ENCODE measurements around the gene NINJ2.
A peak's percentile ranks its signal among the peaks of the same experiment; 100 is the strongest.
"Not testable (repeated sequence)": the region's sequence is repeated elsewhere in the genome, so short reads cannot be mapped to it uniquely, and the experiment has no call there.

Gene NINJ2

DNA sequence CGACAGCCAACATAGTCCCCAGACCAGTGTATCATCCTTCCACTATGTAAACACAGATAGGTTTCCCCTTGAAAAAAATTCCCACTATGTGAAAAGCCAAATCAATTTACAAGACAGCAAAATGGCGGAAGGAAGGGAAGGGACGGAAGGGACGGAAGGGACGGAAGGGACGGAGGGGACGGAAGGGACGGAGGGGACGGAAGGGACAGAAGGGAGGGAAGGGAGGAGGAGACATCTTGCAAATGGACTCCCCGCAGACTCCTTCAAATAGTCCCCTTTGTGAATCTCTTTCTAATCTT, 75.3 kb downstream of the NINJ2 start:
- no peak for DNase-seq (ENCODE audit: low read depth in 1 of 2, low spot score in 1 of 2)

DNA sequence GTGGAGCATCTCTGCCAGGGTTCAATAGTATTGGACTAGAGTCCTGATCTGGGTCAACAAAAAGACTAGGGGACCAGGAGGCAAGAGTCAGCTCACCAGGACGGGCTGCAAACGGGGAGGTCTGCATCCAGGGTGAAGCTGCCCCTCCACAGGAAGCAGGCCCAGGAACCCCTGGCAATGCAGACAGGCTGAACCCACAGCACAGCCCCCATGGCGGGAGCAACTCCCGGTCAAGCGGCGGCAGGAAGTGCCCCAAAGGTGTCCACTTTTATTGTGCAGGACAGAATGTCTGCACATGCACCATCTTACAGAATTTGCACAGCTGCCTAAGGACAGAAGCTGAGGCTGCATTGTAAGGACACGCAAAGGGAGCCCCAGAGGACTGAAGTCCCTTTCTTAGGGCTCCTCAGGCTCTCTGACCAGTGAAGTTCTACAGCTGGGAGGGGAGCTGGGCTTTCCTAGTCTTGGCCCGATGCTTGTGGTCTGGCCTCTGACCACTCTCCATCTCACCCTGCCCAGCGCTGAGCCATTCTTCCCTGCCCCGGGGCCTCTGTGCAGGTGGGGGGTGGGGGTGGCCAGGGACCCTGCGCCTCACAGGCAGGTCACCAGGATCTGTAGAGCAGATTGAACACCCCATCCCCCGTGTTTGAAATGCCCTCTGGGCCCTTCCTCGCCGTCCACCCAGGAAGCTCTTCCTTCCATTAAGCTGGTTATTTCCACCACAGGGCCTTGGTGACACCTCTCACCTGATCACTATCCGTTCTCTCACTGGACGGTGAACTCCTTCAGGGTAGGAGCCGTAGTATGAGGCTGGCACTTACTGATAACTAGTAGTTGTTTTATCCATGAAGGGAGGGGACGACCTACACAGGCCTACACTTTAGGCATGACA, 75.9 kb downstream of the NINJ2 start:
- DNase-seq (ENCODE audit: low read depth in 1 of 2, low spot score in 1 of 2), result no peak

DNA sequence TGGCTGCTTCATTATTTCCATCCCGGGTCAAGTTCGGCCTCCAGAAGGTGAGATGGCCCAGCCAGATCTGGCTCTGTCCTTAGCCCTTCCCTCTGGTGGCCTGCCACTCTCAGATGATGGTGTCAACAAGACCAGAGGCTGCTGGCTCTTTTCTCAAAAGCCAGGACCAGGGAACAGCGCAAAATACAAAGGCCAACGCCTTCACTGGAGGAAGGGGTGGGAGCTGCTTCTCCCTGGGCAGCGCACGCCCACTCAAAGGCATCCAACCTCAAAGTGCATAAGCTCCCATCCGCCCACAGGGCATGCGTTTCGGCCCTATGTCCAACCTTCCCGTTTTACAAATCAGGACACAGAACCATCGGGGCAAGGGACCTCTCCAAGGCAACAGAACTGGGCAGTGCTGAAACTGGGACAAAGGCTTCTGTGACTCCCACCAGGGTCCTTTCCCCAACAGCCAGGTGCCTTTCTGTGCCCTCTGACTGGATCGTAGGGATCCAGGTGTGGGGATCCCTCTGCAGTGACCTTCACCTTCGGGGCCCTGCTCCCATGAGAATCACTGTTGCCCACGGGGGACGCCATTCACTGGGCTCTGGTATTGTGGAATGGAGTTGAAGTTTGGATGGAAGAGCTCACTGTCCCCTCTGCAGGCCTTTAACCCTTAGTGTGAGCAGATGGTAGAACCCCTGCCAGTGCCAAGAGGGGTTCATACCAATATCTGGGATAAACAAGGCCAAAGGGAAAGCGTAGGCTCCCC, 76.8 kb downstream of the NINJ2 start:
- no peak for DNase-seq (ENCODE audit: low read depth in 1 of 2, low spot score in 1 of 2)

DNA sequence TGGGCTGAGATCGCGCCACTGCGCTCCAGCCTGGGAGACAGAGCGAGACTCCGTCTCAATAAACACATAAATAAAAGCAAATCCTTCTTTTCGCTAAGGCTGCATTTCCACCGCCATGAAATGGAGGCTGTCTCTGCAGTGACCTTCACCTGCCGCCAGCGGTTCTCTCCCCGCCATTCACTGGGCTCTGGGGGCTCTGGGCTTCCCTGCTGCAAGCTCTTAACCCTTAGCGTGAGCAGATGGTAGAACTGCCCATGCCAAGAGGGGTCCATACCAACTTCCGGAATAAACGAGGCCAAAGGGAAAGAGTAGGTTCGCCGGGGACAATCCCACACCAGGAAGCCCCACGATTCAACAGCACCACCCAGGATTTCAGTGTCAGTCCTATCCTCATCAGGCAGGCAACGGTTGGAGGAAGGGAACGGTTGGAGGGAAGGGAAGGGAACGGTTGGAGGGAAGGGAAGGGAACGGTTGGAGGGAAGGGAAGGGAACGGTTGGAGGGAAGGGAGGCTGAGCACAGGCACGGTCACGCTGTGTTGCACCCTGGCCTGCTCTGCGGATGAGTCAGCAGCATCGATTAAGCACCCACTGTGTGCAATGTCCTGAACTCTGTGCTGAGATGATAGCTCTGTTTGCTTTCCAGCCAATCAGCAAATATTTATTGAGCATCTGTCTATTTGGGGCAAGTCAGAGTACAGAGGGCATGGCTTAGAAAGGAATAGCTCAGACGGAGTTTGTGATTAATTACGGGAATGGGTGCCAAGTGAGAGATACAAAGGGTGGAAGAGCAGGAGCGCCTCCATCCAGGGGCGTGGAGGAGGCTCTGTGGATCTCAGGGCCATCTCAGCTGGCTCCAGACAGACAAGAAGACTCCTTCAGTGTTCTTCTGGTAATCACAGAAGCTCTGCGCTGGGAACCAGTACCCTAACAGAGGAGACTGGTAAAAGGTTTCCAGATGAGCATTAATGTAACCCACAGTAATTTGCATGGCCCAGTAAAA, 77.9 kb downstream of the NINJ2 start:
- DNase-seq (ENCODE audit: low read depth in 1 of 2, low spot score in 1 of 2), result no peak

DNA sequence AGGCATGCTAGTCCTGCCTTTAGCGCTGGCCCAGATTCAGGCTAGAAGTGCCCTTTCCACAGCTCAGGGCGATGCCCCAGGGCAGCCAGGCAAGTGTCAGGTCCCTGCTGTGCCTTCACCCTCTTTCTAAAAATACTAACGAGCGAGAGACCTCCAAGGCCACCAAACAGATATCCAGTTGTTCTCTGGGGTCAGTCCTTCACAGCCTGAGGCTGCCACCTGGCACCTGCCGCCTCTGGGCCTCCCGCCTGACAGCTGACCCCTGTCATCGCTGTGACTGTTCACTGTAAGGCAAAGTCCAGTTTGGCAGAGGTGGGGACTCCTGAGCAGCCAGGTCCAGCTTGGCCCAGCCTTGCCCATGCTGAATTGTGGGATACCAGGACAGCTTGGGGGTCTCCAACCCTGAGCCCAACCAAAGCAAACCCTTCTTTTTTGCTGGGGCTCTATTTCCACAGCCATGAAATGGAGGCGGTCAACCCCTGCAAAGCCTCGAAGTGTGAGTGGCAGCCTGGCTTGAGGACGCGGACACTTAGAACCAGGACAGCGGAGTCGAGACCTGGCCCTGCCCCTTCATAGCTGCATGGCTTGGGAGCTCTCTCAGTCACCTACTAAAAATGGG, 79.9 kb downstream of the NINJ2 start:
- no peak for DNase-seq (ENCODE audit: low read depth in 1 of 2, low spot score in 1 of 2)

DNA sequence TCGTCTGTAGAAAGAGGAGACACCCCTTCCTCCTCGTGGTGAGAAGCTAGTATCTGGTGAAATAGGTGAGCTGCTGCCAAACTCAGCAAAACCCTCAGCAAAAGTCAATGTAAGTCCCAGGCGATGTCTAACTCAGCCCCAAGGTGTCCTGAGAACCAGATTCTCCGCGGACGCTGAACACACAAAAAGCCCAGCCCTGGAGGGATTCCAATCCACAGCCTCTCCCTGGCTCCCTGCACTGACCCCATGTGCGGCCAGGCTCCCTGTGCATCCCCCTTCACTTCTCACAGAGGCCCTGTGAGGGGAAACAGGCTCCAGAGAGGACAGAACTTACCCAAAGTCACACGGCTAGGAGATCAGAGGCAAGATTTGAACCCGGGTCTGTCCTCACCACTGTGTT, 81.5 kb downstream of the NINJ2 start:
- no peak for DNase-seq (ENCODE audit: low read depth in 1 of 2, low spot score in 1 of 2)

DNA sequence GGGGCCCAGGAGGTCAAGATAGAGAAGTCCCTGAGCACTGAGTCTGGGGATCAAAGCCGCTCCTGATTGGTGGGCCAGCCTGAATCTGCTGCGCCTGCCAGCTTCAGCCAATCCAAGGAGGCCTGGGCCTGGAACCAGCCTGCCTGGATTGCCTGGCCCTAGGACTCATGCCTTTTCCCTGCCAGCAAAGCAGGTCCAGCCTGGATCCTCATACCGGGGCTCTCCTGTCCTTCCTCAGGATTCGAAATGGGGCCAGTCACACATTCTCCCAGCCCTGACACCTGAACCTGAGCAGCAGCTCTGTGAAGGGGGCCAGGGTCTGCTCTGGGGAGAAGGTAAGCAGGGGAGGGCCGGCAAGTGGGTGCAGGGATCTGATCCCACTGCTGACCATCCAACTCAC, 81.9 kb downstream of the NINJ2 start:
- DNase-seq (ENCODE audit: low read depth in 1 of 2, low spot score in 1 of 2), result no peak

DNA sequence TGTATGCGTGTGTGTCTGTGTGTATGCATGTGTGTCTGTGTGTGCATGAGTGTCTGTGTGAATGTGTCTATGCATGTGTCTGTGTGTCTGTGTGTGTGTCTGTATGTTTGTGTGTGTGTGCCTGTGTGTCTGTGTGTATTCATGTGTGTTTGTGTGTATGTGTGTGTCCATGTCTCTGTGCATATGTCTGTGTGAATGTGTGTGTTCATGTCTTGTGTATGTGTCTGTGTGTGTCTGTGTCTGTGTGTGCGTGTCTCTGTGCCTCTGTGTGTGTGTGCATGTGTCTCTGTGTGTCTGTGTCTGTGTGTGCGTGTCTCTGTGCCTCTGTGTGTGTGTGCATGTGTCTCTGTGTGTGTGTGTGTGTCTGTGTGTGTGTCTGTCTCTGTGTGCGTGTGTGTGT, 82.4 kb downstream of the NINJ2 start:
- DNase-seq (ENCODE audit: low read depth in 1 of 2, low spot score in 1 of 2), result no peak

DNA sequence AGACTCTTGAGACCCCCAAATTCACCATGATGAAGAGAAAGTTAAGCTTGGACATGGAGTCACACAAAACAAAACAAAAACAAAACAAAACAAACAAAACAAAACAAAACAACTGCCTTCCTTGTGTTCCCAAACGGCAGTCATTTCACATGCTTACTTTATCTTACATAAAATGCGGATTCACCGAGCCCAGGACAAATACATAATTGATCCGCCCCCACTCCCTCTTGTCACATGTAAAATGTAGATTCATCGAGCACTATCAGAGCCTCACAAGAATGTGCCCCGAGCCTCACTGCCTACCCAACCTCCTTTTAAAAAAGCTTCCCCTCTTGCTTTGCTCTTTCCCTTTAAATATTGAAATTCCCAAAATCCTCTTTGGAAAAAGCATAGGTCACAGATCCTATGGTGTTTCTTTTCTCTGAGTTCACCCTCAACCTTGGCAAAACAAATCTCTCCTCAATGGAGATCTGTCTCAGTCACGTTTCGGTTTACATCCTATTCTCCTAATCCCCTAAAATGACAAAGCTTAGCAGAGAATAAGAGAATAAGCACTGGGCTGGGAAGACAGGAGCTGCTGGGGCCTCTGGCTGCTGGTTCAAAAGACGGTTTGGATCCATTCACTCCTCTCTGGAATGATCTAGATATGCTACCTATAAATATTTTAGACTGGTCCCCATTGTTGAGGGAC, 83.7 kb downstream of the NINJ2 start:
- no peak for DNase-seq (ENCODE audit: low read depth in 1 of 2, low spot score in 1 of 2)

DNA sequence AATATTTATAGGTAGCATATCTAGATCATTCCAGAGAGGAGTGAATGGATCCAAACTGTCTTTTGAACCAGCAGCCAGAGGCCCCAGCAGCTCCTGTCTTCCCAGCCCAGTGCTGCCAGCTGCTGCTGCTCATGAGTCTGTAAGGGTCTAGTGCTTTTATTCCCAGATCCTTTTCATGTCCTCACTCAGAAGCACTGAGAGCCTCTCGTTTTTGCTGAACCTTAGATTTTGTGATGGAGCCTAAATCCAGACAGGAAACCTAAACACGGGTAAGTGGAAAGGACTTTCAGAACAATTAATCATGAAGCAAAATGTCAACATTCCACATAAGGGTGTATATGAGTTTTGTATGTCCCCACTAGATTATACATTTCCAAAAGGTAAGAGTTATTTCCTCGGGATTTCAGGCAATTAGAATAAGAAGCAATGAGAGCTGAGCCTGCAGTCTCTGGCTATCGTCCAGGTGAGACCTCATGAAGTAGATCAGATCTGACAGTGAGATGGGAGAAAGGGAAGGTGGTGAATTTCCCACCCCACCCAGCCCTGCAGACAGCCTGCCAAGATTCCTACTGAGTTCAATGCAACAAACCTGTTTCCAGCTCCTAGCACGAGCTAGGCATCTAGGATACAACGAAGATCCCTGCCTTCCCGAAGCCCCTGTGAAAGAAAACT, 84.4 kb downstream of the NINJ2 start:
- no peak for DNase-seq (ENCODE audit: low read depth in 1 of 2, low spot score in 1 of 2)

DNA sequence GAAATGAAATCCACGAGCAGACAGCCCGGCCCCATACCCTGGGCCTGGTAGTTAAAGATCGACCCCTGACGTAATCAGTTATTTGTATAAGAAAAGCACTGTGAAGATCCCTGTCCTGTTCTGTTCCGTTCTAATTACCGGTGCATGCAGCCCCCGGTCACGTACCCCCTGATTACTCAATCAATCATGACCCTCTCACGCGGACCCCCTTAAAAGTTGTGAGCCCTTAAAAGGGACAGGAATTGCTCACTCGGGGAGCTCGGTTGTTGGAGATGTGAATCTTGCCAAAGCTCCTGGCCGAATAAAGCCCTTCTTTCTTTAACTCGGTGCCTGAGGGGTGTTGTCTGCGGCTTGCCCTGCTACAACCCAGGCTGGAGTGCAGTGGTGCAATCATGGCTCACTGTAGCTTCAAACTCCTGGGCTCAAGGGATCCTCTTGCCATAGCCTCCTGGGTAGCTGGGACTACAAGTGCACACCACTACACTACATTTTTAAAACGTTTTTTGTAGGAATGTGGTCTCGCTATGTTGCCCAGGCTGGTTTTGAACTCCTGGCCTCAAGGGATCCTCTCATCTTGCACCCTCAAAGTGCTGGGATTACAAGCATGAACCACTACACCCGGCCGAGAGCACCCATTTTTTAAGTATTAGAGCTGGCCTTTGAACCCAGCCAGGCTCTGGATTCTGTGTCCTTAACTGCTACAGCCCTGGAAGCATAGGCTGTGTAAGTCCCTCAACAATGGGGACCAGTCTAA, 85.1 kb downstream of the NINJ2 start:
- not testable (repeated sequence) for DNase-seq (ENCODE audit: low read depth in 1 of 2, low spot score in 1 of 2)

DNA sequence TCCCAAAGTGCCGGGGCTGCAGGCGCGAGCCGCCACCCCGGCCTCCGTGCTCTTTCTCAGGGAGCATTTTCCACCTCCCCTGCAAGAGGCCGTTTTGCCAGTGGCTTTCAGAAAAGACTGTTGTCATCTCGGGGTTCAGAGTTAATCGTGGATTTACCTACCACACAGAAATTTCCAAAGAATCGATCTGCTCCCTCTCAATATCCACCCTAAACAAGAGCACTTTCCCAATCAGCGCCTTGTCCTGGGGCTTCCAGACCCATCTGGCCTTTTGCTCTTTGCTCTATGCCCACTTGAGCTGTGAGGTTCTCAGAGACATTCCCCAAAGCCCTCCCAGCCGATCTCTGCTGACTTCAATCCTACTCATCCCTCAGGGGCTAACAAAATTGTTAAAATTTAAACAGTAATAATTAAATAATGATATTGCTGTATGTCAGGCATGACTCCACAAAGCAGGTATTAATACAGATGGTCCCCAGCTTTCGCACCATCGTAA, 86.6 kb downstream of the NINJ2 start:
- no peak for DNase-seq (ENCODE audit: low read depth in 1 of 2, low spot score in 1 of 2)

DNA sequence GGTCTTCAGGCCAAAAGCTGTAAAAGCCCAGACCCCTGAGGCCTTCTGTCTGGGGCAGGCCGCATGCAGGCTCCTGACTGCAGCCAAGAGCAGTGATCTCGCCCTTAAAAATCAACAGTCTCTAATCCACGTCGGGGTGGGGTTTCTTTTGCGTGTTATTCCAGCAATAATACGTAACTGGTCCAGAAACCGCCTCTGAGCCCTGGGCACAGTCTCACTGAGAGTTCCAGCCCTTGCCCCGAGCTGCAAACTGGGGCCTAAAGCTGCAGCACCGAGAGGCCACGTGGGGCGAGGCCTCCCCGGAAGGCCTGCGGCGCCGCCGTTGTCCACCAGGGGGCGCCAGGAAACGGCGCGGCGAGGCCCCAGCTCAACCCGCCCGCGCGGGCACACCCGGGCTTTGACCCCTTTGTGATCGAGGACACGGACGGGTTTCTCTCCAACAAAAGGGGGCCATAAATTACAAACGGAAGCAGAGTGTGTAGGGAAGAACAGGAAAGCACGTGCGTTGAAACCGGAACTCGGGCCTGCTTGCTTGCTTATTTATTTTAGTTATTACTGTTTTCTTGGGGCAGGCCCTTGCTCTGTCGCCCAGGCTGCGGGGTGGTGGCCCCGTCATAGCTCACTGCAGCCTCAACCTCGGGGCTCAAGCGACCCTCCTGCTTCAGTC, 87.2 kb downstream of the NINJ2 start:
- peak; percentile 78 to 87 for DNase-seq (ENCODE audit: low read depth in 1 of 2, low spot score in 1 of 2)

DNA sequence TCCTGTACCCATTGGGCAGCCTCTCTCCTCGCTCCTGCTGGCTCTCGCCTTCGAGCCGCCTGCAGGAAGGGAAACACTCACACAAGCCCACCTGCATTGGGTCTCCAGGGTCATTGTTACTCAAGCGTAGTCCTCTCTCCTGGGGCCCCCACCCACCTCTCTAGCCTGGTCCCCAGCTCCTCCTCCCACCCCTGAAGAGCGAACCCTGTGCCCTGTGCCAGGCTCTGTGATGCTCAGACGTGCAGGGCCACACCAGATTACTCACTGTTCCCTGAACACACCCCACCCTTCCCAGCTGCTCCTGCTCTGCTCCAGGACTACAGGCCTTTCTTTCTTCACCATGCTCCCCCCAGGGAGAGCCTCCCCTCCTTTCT, 88.1 kb downstream of the NINJ2 start:
- no peak for DNase-seq (ENCODE audit: low read depth in 1 of 2, low spot score in 1 of 2)

DNA sequence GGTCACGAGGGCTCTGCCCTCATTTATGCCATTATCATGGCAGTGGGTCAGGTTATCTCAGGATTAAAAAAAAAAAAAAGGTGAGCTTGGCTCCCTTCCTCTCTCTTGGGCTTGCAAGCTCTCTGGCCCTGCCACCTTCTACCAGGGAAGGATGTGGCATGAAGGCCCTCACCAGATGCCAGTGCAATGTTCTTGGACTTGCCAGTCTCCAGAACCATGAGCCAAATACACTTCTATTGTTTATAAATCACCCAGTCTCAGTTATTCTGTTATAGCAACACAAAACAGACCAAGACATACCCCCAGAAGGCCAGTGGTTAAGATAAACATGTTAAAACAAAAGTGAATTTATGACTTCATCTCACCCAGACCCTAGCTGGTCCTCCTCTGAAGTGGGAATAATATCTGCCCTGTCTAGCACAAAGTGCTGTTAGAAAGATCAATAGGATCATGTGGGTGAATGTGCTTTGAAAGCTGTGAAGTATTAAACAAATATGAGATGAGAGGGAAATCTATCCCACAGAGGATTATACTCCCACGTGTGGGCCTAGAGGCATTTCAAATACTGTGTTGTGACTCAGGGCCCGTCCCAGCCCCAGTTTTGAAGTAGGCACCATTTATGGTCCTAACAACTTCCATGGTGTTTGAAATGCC, 88.6 kb downstream of the NINJ2 start:
- no peak for DNase-seq (ENCODE audit: low read depth in 1 of 2, low spot score in 1 of 2)

DNA sequence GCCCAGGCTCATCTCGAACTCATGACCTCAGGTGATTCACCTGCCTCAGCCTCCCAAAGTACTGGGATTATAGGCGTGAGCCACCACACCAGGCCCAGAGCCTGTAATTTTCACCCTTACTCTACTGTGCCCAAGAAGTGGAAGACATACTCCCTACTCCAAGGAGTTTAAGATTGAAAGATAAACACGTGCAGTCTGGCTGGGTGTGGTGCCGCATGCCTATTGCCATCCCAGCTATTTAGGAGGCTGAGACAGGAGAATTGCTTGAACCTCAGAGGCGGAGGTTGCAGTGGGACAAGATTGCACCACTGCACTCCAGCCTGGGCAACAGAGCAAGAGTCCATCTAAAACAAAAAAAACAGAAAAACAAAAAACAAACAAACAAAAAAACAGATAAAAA, 90.0 kb downstream of the NINJ2 start:
- no peak for DNase-seq (ENCODE audit: low read depth in 1 of 2, low spot score in 1 of 2)

DNA sequence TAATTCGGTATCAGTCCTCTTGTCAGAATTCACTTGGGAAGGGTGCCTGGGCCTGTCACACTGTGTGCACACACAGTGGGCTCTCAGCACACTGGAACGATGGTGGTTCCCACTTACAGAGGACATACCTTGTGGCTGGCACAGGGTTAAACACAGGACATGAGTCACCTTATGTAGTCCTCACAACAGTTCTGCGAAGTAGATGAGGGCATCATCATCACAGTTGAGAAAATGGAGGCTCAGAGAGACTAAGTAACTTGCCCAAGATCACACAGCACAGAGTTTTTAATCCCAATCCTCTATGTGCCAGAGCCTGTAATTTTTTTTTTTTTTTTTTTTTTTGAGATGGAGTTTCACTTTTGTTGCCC, 90.7 kb downstream of the NINJ2 start:
- DNase-seq (ENCODE audit: low read depth in 1 of 2, low spot score in 1 of 2), result no peak

Measured in stimulated activated CD4-positive, alpha-beta T cell treated with anti-CD3 and anti-CD28 coated beads, Interleukin-15, amount 100 ng/mL, for 1 hour (primary cell).